ENCODE results near the gene SORCS2.
A peak's percentile ranks its signal among the peaks of the same experiment; 100 is the strongest.
"Not testable (repeated sequence)": the region's sequence is repeated elsewhere in the genome, so short reads cannot be mapped to it uniquely, and the experiment has no call there.

Gene SORCS2

DNA sequence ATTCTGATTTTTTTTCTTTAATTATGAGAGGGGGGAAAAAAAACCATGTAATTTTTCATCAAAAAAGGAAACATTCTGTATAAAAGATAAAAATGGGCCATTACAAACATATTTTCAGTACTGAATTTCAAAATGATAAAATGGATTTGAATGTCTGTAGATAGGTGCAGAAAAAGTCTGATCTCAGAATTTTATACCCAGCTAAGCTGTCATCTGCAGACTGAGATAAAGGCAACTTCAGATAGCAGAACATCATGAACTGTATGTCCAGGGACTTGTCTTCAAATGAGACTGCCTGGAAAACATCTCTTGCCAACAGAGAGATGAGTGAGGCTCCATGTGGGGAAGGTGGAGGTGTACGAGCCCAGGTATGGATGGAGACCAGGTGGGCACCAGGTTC is 360.9 kb downstream of the SORCS2 start:
- no peak for DNase-seq (ENCODE audit: low read depth)

DNA sequence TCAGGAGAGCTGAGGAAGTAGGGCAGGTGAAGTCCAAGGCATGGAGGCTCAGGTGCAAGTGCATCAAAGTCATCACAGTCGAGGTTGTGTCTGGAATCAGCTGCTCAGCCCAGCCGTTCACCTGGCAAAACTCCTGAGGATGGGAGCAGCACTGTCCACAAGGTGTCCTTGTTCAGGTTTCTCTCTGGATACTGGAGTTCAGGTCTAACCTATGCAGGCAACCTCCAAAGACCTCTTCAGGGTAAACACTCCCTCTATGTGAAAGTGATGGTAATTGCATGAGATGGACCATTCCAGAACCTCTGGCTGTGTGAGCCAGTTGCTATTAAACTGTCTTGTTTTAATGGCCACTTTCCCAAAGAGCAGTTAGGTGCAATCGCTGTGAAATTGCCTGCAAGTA is 362.6 kb downstream of the SORCS2 start:
- no peak for DNase-seq (ENCODE audit: low read depth)

- no peak for DNase-seq (ENCODE audit: low read depth)
These were observed 364.2 kb downstream of the SORCS2 start for GRCh38 chr4:7556558-7556957.

GRCh38 chr4:7557456-7557855 is 365.1 kb downstream of the SORCS2 start:
- DNase-seq (ENCODE audit: low read depth): peak; percentile 84

DNA sequence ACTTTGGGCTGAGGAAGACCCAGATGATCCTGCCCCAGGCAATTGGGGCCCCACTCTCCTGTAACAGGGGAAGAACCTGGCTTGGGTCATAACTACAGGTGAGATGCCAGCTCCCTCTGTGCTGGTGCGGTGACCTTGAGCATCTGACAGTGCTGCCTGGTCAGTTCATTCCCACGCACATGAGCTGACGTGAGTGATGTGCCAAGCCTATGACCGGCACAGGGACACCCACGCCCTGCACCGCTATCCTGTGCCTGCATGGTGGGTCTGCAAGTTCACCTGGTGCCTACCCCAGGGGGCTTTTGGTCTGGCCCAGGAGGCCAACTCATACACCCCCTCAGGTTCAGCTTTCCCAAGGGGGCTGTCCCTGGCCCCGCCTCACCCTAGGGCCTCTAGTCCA is 366.1 kb downstream of the SORCS2 start:
- no peak for DNase-seq (ENCODE audit: low read depth)

DNA sequence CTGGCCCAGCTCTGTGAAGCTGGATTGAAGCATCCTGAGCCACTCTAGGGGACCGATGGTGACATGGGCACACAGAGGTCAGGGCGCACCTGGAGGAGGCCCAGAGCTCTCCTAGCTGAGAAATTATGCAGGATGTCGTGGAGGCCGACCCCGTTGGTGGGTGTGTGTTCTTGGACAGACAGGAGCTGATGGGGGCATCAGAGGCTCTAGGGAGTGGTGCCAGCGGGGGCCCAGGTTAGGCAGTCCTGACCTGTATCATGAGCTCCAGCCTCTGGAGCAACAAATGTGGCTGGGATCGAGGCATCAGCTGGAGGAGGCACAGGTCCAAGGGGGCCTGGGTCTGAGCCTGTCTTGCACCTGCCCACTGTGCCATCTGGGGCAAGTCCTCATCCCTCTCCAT is 367.0 kb downstream of the SORCS2 start:
- DNase-seq (ENCODE audit: low read depth): no peak

DNA sequence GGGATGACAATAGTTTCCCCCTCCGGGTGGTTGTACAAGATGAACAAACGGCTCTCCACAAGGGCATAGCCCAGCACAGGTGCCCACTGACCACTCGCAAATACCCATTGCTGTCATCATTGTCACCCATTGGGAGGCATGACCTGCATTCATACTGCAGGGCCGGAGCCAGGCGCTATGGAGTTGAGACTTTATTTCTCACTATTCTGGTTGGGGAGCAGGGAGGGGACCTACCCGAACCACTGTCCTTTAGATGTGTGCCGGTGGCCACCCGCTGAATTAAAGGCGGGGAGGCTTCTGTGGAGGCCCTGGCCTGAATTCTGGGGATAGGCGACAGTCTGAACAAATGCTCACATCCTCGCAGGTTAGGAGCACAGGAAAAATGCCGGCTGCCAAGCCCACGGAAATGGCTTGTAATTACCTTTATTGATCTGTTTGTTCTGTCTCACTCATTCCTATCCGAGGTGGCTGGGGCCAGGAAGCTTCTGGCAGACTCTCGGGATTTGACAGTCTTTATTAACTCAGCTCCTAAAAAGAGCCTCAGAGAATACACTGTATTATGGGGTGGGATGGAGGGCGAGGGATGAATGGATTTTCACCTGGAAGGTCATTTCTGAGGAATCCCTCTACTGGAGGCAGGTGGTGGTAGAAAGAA is 367.5 kb downstream of the SORCS2 start:
- no peak for DNase-seq (ENCODE audit: low read depth)

- no peak for DNase-seq (ENCODE audit: low read depth)
These were observed 369.2 kb downstream of the SORCS2 start for GRCh38 chr4:7561557-7561956.

GRCh38 chr4:7564242-7564641 is 371.9 kb downstream of the SORCS2 start:
- DNase-seq (ENCODE audit: low read depth): no peak

DNA sequence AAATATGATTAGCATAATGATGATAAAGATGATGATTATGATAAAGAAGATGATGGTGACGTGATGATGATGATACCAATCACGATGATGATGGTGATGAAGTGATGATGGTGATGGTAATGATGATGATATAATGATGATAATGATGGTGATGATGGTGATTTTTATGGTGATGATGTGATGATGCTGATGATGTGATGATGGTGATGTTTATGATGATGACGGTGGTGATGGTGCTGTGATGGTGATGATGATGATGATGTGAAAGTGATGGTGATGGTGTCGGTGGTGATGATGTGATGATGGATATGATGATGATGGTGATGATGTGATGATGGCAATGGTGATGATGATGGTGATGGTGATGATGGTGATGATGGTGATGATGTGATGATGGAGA is 373.1 kb downstream of the SORCS2 start:
- no peak for DNase-seq (ENCODE audit: low read depth)

DNA sequence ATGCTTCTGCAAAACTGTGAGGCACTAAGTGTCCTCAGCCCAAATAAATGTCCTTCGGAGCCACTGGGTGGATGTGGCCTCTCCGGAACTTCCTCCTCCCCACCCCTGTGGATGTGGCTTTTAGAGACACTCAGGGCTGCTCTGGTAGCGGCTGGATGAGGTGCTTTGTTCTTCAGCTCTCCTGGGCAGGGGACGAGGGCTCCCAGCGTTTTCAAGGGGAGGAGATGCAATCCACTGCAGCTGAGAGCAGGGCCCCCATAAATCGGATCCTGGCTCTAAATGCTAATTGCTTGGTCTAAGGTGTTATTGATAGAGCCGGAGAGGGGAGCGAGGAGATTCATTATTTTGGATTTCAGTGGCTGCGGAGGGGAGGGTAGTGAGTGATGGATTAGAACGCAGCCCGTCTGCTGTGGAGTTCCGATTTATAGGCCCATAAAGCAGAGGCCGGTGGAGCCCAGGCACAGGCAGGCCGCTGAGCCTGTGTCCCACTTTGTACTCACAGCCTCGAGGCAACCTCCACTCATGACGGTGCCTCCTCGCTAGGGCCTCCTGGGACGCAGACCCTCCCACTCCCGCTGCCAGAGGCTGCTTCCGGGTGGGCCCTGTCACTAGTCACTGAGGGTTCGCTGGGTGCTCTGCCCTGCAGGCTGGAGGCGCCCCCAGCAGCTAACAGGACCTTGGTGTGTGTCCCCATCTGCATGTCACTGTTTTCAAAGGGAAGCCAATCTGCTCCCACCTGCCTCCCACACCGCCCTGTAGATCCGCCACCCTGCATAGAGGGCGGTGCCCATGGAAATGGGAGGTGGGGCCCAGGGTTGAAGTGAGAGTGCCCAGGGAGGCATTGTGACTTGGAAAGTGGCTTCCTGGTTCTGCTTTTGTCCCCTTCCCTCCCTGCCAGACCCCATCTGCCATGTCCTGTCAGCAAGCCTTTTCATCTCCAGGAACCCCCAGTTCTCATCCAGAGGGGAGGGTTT is 377.8 kb downstream of the SORCS2 start:
- no peak for DNase-seq (ENCODE audit: low read depth)

- DNase-seq (ENCODE audit: low read depth): no peak
These were observed 378.7 kb downstream of the SORCS2 start for GRCh38 chr4:7571001-7571400.

DNA sequence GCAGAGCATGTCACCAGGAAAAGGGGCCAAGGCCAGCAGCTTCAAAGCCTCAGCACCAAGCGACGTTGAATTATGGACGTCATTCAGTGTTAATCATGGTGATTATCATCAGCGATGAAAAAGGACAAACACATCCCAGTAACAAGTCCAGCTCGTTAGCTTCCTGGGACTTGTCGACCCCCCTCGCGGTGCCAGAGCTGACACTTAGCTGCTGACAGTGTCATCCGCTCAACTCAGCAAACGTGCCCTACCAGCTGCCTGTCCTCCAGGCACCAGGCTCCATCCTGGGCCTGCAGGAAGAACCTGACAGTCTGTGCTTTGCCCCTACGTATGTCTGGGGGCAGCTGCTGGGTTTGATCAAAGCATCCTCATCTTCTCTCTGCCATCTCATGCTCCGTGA is 379.4 kb downstream of the SORCS2 start:
- no peak for DNase-seq (ENCODE audit: low read depth)

DNA sequence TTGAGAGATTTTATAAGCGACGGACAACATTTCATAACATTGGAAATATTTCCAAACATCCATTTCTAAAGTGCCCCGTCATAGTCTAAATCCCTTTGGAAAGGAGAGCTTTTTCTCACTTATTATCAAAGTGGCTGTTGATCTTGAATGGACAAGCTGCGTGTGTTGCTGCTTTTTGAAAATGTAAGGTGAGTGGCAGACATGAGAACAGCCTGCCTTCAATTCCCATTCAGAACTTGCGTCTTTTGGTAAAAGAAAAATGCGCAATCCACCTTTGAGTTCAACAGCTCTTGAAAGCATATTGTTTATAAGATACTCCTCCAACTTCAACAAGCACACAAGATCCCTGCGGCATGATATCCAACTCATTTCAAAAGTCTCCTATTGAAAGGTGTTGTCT is 380.6 kb downstream of the SORCS2 start:
- no peak for DNase-seq (ENCODE audit: low read depth)

DNA sequence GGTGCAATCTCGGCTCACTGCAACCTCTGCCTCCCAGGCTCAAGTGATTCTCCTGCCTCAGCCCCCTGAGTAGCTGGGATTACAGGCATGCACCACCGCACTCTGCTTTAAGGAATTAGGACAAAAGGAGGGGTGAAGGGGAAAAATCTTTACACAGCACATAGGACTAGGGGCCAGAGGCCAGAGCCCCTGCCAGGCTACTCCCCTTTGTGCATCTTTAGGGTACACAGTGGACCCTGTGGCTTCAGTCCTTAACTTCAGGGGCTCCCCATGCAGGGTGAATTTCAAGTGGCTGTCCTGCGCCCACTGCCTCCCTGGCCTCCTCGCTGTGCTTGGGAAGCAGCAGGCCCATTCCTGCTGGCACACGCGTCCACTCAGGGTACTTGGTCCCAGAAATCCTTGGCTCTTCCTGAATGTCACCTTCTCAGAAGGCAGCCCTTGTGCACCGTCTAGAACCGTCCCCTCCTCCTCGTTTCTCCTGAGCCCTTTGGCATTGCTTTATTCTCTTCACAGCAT is 381.3 kb downstream of the SORCS2 start:
- DNase-seq (ENCODE audit: low read depth): no peak

DNA sequence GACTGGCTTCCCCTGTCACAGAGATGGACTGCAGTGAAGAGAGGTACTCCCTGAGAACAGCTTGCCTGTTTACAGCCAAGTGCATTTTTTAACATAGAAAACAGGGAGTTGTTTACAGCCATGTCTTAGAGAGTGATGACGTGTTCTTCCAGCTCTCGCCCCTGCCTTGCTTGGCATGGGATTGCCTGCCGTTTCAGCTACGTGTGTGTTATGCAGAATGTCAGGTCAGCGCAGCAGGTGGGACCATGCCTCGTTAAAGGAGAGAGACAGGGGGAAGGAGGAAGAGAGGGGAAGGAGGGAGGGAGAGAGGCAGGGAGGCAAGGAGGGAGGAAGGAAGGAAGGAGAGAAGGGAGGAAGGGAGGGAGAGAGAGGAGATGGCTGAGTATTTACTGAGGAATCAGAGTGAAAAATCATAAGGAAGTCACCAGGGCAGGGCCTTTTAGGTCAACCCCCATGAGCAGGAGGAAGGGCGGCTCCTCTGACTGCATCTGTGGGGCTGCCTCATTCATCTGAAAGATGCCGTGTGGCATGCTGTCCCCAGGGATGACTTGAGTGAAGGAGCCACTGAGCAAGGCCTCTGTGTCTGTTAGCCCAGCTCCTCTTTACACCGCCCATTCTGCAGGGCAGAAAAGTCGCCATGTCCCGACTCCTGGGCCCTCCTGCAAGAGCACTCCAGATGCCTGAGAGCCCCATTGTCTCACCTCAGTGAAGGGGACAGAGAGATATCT is 382.1 kb downstream of the SORCS2 start:
- no peak for DNase-seq (ENCODE audit: low read depth)

DNA sequence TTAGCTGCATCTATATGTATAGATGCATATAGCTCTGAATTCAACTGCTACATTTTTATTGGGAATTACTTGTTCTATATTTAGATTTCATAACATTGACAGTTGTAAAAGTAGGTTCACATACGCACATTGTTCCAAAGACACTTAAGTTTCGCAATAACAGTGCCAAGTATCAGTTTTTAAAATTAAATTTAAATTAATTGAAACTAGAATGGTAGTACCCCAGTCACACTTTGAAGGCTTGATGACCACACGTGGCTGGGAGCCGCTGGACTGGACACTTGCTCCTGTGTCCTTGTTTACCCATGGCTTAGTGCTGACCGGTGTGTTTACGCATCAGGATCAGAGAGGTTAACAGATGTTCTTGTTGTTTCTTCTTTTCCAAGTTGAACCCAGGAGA is 383.1 kb downstream of the SORCS2 start:
- no peak for DNase-seq (ENCODE audit: low read depth)

GRCh38 chr4:7577361-7578039 is 385.2 kb downstream of the SORCS2 start:
- DNase-seq (ENCODE audit: low read depth): not testable (repeated sequence)

GRCh38 chr4:7581477-7581876 is 389.1 kb downstream of the SORCS2 start:
- DNase-seq (ENCODE audit: low read depth): no peak

GRCh38 chr4:7582313-7583097 is 390.2 kb downstream of the SORCS2 start:
- no peak for DNase-seq (ENCODE audit: low read depth)

DNA sequence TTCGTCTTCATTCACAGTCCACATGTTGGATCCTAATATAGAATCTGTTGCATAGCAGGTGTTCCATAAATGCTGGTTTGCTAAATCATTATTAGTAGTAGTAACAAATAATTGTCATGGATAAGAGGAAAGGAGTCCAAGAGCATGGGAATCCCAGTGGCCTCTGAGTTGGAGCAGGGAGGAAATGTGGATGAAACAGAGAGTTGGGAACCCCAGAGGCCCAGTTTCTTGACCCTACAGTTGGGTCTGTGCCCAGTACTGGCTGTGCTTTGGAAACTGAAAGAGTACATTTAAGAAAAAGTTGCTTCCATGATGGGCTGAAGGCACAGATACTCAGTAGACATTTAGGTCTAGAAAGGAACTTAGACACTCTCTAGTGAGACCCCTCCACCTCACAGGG is 391.8 kb downstream of the SORCS2 start:
- DNase-seq (ENCODE audit: low read depth): no peak
